GM19372 (cell line): ENCODE data around the gene DNMT3B.

Experiments used
- ATAC-seq: cut with Tn5 transposase; IDR thresholded peaks from one replicate; pipeline ENCODE4 v1.9.1; 2021; ENCODE audit warnings: mild to moderate bottlenecking, low read depth, moderate library complexity; ENCODE audit not compliant: unreplicated experiment

The DNMT3B gene

GRCh38 chr20:32849577-32849976, 87.4 kb downstream of the DNMT3B start:
- ATAC-seq, result no peak

- no peak for ATAC-seq
Observed at GRCh38 chr20:32855387-32855786, 93.2 kb downstream of the DNMT3B start.

- ATAC-seq, result no peak
Observed at GRCh38 chr20:32858189-32858588, 96.0 kb downstream of the DNMT3B start.
